ENCODE data around the gene CNIH4. TPM values are rescaled to one million over a fixed set of nuclear protein-coding genes. Genes with fewer than 3 reads are reported as not detected.
"Not testable (repeated sequence)": the region's sequence is repeated elsewhere in the genome, so short reads cannot be mapped to it uniquely, and the experiment has no call there.

The CNIH4 gene
- total RNA-seq, 1 experiment from 2014 or later = 77.8 TPM

DNA sequence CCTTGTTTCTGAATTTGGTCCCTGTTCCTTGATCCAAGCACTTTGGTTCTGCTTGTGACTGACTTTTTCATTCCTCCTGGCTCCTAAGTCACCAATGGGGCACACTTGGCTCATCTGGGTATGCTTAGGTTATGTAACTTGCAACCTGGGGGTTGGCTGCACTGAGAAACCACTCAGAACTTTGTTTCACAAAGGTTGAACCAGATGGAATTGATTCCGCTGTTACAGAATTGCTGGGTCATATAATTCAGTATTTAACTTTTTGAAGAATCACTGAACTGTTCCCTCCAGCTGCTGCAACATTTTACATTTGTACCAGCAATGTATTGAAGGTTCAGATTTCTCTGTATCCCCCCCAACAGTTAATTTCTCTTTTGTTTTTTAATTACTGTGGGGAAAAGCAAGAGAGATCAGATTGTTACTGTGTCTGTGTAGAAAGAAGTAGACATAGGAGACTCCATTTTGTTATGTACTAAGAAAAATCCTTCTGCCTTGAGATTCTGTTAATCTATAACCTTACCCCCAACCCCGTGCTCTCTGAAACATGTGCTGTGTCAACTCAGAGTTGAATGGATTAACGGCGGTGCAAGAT lies 17.1 kb upstream of the CNIH4 start (continued):
- TF ChIP-seq, protein P1, sequence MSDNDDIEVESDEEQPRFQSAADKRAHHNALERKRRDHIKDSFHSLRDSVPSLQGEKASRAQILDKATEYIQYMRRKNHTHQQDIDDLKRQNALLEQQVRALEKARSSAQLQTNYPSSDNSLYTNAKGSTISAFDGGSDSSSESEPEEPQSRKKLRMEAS (CRISPR knock-in tag; IDR thresholded peaks at IDR 0.05) = no peak
- TF ChIP-seq ZNF138 (CRISPR knock-in tag; conservative IDR thresholded peaks at IDR 0.05) (no peak), OVOL2 (CRISPR knock-in tag; IDR thresholded peaks at IDR 0.05; ENCODE audit: borderline replicate concordance) (no peak), SMAD3 (CRISPR knock-in tag; IDR thresholded peaks at IDR 0.05; ENCODE audit: borderline replicate concordance) (no peak), IRF2 (CRISPR knock-in tag; IDR thresholded peaks at IDR 0.05; ENCODE audit: borderline replicate concordance, low read depth) (no peak), ELF4 (CRISPR knock-in tag; IDR thresholded peaks at IDR 0.05; ENCODE audit: low read depth) (no peak), ZNF121 (CRISPR knock-in tag; IDR thresholded peaks at IDR 0.05) (no peak)
- TF ChIP-seq, protein P2, sequence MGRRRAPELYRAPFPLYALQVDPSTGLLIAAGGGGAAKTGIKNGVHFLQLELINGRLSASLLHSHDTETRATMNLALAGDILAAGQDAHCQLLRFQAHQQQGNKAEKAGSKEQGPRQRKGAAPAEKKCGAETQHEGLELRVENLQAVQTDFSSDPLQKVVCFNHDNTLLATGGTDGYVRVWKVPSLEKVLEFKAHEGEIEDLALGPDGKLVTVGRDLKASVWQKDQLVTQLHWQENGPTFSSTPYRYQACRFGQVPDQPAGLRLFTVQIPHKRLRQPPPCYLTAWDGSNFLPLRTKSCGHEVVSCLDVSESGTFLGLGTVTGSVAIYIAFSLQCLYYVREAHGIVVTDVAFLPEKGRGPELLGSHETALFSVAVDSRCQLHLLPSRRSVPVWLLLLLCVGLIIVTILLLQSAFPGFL (CRISPR knock-in tag; IDR thresholded peaks at IDR 0.05; ENCODE audit: borderline replicate concordance) = no peak
- TF ChIP-seq, protein P3, sequence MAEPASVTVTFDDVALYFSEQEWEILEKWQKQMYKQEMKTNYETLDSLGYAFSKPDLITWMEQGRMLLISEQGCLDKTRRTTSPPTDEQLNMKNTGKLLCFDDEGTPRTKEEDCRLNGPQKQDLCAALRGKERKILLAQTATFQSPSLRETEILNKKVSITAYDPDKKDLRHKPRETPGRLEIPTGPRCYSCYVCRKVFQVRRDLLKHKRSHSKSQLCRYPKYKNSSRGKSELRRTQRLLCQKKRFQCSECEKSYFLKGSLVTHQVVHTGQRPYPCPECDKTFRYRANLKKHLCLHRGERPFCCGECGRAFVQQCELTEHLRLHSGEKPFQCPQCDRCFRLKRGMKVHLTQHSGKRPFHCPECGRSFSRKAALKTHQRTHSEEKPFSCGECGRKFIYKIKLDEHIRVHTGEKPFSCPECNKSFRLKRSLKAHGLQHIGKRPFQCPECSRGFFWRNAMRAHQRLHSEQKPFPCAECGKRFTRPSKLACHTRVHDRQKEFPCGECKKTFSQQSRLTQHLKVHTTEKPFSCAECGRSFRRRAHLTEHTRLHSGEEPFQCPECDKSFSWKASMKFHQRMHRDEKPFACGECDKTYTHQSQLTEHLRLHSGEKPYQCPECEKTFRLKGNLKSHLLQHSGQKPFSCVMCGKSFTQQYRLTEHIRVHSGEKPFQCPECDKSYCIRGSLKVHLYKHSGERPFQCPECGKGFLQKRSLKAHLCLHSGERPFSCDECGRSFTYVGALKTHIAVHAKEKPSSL (CRISPR knock-in tag; conservative IDR thresholded peaks at IDR 0.05) = no peak
- TF ChIP-seq, protein P4, sequence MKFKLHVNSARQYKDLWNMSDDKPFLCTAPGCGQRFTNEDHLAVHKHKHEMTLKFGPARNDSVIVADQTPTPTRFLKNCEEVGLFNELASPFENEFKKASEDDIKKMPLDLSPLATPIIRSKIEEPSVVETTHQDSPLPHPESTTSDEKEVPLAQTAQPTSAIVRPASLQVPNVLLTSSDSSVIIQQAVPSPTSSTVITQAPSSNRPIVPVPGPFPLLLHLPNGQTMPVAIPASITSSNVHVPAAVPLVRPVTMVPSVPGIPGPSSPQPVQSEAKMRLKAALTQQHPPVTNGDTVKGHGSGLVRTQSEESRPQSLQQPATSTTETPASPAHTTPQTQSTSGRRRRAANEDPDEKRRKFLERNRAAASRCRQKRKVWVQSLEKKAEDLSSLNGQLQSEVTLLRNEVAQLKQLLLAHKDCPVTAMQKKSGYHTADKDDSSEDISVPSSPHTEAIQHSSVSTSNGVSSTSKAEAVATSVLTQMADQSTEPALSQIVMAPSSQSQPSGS (CRISPR knock-in tag; IDR thresholded peaks at IDR 0.05; ENCODE audit: borderline replicate concordance, low read depth) = no peak

DNA sequence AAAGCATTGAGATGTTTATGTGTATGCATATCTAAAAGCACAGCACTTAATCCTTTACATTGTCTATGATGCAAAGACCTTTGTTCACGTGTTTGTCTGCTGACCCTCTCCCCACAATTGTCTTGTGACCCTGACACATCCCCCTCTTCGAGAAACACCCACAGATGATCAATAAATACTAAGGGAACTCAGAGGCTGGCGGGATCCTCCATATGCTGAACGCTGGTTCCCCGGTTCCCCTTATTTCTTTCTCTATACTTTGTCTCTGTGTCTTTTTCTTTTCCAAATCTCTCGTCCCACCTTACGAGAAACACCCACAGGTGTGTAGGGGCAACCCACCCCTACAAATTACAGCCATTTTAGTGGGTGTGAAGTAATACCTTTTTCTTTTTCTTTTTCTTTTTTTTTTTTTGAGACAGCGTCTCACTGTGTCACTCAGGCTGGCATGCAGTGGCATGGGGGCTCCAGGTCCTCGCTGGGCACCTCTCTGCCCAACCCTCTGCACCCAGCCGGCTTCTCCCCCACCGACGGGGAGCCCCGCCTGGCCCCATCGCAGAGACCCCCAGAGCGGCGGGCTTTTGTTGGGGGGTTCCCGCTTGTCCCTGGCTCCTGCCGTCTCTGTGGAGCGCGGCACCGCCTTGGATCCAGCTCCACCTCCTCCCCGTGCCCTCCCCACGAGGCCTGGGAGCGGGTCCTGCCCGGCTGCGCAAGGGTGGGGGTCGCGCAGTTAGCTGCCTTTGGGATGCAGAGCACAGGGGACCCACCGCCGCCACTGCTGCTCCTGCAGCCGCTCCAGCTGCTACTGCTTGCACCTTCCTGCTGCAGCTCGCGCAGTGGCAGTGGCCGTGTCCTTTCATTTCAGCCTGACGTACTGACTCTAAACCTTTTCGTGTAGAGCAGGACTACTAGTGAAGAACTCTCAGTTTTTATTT lies 16.0 kb upstream of the CNIH4 start:
- POLR2A ChIA-PET; CTCF ChIA-PET; H3K27me3 Mint-ChIP-seq (ENCODE audit: low read depth): not testable (repeated sequence)
- peaks cover 15% of the 10 kb centered on the region for H3K4me1 Mint-ChIP-seq
- H3K27ac Mint-ChIP-seq = peak overlapping the region; percentile 95
- TF ChIP-seq, protein P5, sequence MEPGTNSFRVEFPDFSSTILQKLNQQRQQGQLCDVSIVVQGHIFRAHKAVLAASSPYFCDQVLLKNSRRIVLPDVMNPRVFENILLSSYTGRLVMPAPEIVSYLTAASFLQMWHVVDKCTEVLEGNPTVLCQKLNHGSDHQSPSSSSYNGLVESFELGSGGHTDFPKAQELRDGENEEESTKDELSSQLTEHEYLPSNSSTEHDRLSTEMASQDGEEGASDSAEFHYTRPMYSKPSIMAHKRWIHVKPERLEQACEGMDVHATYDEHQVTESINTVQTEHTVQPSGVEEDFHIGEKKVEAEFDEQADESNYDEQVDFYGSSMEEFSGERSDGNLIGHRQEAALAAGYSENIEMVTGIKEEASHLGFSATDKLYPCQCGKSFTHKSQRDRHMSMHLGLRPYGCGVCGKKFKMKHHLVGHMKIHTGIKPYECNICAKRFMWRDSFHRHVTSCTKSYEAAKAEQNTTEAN (CRISPR knock-in tag; IDR thresholded peaks at IDR 0.05) = 0 out of 2 replicates have a peak, but pooled peaks have one; percentile 23
- TF ChIP-seq, protein P6, sequence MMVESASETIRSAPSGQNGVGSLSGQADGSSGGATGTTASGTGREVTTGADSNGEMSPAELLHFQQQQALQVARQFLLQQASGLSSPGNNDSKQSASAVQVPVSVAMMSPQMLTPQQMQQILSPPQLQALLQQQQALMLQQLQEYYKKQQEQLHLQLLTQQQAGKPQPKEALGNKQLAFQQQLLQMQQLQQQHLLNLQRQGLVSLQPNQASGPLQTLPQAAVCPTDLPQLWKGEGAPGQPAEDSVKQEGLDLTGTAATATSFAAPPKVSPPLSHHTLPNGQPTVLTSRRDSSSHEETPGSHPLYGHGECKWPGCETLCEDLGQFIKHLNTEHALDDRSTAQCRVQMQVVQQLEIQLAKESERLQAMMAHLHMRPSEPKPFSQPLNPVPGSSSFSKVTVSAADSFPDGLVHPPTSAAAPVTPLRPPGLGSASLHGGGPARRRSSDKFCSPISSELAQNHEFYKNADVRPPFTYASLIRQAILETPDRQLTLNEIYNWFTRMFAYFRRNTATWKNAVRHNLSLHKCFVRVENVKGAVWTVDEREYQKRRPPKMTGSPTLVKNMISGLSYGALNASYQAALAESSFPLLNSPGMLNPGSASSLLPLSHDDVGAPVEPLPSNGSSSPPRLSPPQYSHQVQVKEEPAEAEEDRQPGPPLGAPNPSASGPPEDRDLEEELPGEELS (CRISPR knock-in tag; IDR thresholded peaks at IDR 0.05) = 0 out of 2 replicates have a peak, but pooled peaks have one; percentile 35
- TF ChIP-seq, protein P7, sequence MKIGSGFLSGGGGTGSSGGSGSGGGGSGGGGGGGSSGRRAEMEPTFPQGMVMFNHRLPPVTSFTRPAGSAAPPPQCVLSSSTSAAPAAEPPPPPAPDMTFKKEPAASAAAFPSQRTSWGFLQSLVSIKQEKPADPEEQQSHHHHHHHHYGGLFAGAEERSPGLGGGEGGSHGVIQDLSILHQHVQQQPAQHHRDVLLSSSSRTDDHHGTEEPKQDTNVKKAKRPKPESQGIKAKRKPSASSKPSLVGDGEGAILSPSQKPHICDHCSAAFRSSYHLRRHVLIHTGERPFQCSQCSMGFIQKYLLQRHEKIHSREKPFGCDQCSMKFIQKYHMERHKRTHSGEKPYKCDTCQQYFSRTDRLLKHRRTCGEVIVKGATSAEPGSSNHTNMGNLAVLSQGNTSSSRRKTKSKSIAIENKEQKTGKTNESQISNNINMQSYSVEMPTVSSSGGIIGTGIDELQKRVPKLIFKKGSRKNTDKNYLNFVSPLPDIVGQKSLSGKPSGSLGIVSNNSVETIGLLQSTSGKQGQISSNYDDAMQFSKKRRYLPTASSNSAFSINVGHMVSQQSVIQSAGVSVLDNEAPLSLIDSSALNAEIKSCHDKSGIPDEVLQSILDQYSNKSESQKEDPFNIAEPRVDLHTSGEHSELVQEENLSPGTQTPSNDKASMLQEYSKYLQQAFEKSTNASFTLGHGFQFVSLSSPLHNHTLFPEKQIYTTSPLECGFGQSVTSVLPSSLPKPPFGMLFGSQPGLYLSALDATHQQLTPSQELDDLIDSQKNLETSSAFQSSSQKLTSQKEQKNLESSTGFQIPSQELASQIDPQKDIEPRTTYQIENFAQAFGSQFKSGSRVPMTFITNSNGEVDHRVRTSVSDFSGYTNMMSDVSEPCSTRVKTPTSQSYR (CRISPR knock-in tag; IDR thresholded peaks at IDR 0.05) = peak; percentile 51; the same call in 1 of the 2 replicates
- 0 out of 2 replicates have a peak, but pooled peaks have one; percentile 19 for TF ChIP-seq FOXK1 (CRISPR knock-in tag; IDR thresholded peaks at IDR 0.05)
- TF ChIP-seq, protein P8, sequence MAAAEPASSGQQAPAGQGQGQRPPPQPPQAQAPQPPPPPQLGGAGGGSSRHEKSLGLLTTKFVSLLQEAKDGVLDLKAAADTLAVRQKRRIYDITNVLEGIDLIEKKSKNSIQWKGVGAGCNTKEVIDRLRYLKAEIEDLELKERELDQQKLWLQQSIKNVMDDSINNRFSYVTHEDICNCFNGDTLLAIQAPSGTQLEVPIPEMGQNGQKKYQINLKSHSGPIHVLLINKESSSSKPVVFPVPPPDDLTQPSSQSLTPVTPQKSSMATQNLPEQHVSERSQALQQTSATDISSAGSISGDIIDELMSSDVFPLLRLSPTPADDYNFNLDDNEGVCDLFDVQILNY (CRISPR knock-in tag; IDR thresholded peaks at IDR 0.05) = 0 out of 2 replicates have a peak, but pooled peaks have one; percentile 28
- TF ChIP-seq SP1 (CRISPR knock-in tag; conservative IDR thresholded peaks at IDR 0.05) = 0 out of 2 replicates have a peak, but pooled peaks have one; percentile 33
- peak; percentile 82; the same call in 1 of the 2 replicates for TF ChIP-seq FOXP1 (CRISPR knock-in tag; IDR thresholded peaks at IDR 0.05; ENCODE audit: borderline replicate concordance)
- peak; percentile 18; the same call in 1 of the 2 replicates for TF ChIP-seq ZNF423 (CRISPR knock-in tag; IDR thresholded peaks at IDR 0.05)
- TF ChIP-seq, protein P1 (CRISPR knock-in tag; IDR thresholded peaks at IDR 0.05) = 0 out of 2 replicates have a peak, but pooled peaks have one; percentile 20
- H3K9me3 Mint-ChIP-seq = peaks cover 44% of the 10 kb centered on the region
- DNase-seq (ENCODE audit: low spot score) (peak; percentile 67), ATAC-seq (peak; percentile 85)
- peak overlapping the region; percentile 67 for H3K4me3 Mint-ChIP-seq
- H3K36me3 Mint-ChIP-seq = peaks cover 37% of the 10 kb centered on the region
